ENCODE results near the gene RAVER1. TPM values are rescaled to one million over a fixed set of nuclear protein-coding genes. Genes with fewer than 3 reads are reported as not detected.

Gene RAVER1
- total and polyA plus RNA-seq, 2 of the 13 experiments (the other 11 are each of a cell fraction or from before 2014, with no cell fraction given) = 3.6 to 7.9 TPM

- TF ChIP-seq ZNF407 (CRISPR knock-in tag; IDR thresholded peaks at IDR 0.05; ENCODE audit: not compliant biosample characterization) (no peak), PRDM10 (CRISPR knock-in tag; IDR thresholded peaks at IDR 0.05; ENCODE audit: low read depth) (no peak), ZNF841 (CRISPR knock-in tag; IDR thresholded peaks at IDR 0.05; ENCODE audit: borderline replicate concordance) (peak; percentile 85; the same call in 1 of the 2 replicates), FOXP1 (IDR thresholded peaks at IDR 0.05) (no peak), FOXP1 (CRISPR knock-in tag; IDR thresholded peaks at IDR 0.05) (no peak), RARA (CRISPR knock-in tag; IDR thresholded peaks at IDR 0.05) (0 out of 2 replicates have a peak, but pooled peaks have one; percentile 4), MZF1 (CRISPR knock-in tag; IDR thresholded peaks at IDR 0.05; ENCODE audit: borderline replicate concordance) (no peak), RFXAP (CRISPR knock-in tag; IDR thresholded peaks at IDR 0.05; ENCODE audit: borderline replicate concordance) (no peak), ZNF276 (CRISPR knock-in tag; IDR thresholded peaks at IDR 0.05; ENCODE audit: low read depth) (peak; percentile 75; the same call in 1 of the 2 replicates), USF2 (IDR thresholded peaks at IDR 0.05; ENCODE audit: low read depth, low read length) (no peak), USF2 (CRISPR knock-in tag; IDR thresholded peaks at IDR 0.05; ENCODE audit: borderline replicate concordance) (no peak)
These were observed 37.3 kb downstream of the RAVER1 start (continued) for GRCh38 chr19:10295847-10296591.

Measured in HepG2 (cell line).